ENCODE results near the gene DDX3X.

Gene DDX3X

DNA sequence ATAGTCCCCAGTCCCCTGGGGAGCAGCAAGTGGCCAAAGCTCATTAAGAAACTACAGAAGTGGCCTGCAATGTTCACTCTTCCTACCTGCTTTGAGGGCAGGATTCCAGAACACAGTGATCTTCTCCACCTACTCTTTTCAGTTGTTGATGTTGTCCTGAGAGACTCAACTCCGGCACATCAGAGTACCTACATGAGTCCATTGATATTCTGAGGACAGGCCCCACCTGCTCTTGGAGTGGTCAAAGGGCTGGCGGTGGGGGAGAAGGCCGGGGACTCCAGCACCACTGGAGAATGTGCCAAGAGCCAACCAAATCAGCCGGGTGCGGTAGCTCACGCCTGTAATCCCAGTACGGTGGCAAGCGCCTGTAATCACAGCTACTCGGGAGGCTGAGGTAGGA, 29.8 kb upstream of the DDX3X start:
- no peak for TF ChIP-seq SIN3A (IDR thresholded peaks at IDR 0.05; ENCODE audit: borderline replicate concordance, insufficient read depth, low read length)
- no peak for TF ChIP-seq POLR2AphosphoS5 (IDR thresholded peaks at IDR 0.05; ENCODE audit: low read depth, low read length)
- TF ChIP-seq, protein P1, sequence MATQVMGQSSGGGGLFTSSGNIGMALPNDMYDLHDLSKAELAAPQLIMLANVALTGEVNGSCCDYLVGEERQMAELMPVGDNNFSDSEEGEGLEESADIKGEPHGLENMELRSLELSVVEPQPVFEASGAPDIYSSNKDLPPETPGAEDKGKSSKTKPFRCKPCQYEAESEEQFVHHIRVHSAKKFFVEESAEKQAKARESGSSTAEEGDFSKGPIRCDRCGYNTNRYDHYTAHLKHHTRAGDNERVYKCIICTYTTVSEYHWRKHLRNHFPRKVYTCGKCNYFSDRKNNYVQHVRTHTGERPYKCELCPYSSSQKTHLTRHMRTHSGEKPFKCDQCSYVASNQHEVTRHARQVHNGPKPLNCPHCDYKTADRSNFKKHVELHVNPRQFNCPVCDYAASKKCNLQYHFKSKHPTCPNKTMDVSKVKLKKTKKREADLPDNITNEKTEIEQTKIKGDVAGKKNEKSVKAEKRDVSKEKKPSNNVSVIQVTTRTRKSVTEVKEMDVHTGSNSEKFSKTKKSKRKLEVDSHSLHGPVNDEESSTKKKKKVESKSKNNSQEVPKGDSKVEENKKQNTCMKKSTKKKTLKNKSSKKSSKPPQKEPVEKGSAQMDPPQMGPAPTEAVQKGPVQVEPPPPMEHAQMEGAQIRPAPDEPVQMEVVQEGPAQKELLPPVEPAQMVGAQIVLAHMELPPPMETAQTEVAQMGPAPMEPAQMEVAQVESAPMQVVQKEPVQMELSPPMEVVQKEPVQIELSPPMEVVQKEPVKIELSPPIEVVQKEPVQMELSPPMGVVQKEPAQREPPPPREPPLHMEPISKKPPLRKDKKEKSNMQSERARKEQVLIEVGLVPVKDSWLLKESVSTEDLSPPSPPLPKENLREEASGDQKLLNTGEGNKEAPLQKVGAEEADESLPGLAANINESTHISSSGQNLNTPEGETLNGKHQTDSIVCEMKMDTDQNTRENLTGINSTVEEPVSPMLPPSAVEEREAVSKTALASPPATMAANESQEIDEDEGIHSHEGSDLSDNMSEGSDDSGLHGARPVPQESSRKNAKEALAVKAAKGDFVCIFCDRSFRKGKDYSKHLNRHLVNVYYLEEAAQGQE (IDR thresholded peaks at IDR 0.05; ENCODE audit: insufficient read depth in 1 of 2, low read depth in 2 of 2, low read length in 2 of 2) = no peak
- TF ChIP-seq FOXP2 (optimal IDR thresholded peaks at IDR 0.05; ENCODE audit: borderline replicate concordance, extremely low read depth, extremely low read length, insufficient read depth) = no peak
- TF ChIP-seq TAF1 (IDR thresholded peaks at IDR 0.05; ENCODE audit: borderline replicate concordance, insufficient read depth, low read length) = no peak

DNA sequence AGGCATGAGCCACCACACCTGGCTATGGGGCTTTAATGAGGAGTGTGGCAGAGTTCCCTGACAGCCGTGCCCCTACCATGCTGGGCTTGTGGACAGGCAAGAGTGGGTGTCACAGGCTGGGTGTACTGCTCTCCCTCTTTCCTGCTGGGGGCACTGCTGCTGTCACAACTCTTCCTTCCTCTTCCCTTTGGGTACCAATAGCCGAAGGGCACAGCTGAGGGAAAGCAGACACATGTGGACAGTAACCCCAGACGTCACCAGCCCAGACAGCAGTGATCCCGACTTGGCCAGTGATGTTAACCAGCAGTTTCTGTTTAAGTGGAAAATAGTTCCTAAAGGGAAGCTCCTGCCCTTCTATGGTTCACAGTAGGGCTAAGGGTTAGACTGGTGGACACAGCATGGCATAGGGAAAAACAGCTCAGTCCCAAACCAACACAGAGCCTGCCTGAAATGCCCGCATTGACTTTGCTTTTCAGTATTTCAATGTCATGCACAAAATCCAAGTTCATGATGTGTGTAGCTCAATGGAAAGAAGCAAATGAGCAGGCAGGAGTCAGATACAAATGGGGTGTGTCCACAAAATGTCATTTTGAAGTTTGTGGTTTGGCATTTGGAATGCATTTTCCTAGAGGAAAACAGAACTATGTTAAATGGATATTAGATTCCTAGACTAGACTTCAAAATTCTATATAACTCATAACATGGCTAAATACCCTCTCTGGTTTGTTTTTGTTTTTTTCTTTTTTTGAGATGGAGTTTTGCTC, 24.9 kb upstream of the DDX3X start:
- TF ChIP-seq FOXP2 (optimal IDR thresholded peaks at IDR 0.05; ENCODE audit: borderline replicate concordance, extremely low read depth, extremely low read length, insufficient read depth) (no peak), SIN3A (IDR thresholded peaks at IDR 0.05; ENCODE audit: borderline replicate concordance, insufficient read depth, low read length) (no peak), TAF1 (IDR thresholded peaks at IDR 0.05; ENCODE audit: borderline replicate concordance, insufficient read depth, low read length) (no peak)

DNA sequence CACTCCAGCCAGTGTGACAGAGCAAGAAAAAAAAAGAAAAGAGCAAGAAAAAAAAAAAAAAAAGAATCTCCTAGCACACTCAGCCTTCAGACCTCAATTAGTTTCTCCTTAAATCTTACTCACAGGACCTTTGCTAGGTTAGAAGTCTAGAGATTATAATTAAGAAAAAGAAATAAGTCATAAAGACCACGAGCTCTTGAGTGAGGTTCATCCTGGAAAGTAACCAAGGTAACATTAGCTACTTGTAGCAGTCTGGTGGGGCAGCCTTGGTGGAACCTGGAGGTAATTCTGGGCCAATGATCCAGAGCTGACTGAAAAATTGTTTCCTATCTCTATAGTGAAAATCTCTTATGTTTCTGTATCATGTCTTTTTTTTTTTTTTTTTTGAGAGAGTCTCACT, 21.2 kb upstream of the DDX3X start:
- TF ChIP-seq, protein P1 (IDR thresholded peaks at IDR 0.05; ENCODE audit: insufficient read depth in 1 of 2, low read depth in 2 of 2, low read length in 2 of 2) = no peak
- no peak for TF ChIP-seq TAF1 (IDR thresholded peaks at IDR 0.05; ENCODE audit: borderline replicate concordance, insufficient read depth, low read length)

DNA sequence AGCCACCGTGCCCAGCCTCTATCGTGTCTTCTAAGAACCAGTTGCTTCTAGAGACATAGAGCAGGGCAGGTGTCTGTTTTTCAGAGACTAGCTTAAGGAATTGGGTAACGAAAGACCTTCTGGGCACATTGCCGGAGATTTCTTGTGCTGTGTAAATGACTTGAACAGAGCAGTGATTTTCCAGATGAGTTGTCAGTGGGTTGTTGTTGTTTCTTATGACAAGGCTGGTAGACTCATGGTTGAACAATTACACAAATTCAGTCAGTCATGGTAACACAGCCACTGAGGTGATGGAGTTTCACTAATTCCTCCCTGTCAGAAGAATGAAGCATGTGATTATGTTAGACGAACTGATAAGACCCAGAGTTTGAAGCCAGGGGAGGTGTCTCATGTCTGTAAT, 20.5 kb upstream of the DDX3X start:
- TF ChIP-seq POLR2AphosphoS5 (IDR thresholded peaks at IDR 0.05; ENCODE audit: low read depth, low read length) (no peak), FOXP2 (optimal IDR thresholded peaks at IDR 0.05; ENCODE audit: borderline replicate concordance, extremely low read depth, extremely low read length, insufficient read depth) (no peak), SIN3A (IDR thresholded peaks at IDR 0.05; ENCODE audit: borderline replicate concordance, insufficient read depth, low read length) (no peak), TAF1 (IDR thresholded peaks at IDR 0.05; ENCODE audit: borderline replicate concordance, insufficient read depth, low read length) (no peak)
- TF ChIP-seq, protein P1 (IDR thresholded peaks at IDR 0.05; ENCODE audit: insufficient read depth in 1 of 2, low read depth in 2 of 2, low read length in 2 of 2) = no peak

DNA sequence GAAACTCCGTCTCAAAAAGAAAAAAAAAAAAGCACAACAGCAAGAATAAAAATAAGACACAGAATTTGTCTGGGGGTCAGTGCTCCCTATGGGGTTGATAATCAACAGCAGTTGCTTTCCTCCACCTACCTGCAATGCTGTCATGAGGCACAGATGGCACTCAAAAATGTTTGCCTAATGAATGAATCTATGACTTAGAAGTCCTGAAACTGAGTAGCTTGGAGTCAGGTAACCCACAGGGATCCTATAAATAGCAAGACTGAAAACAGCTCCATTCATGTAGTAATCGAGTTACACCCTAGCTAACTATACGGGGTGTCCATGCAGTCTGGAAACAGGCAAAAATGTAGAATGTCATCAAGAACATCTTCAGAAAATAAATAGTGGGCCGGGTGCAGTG, 19.8 kb upstream of the DDX3X start:
- TF ChIP-seq SIN3A (IDR thresholded peaks at IDR 0.05; ENCODE audit: borderline replicate concordance, insufficient read depth, low read length) (no peak), FOXP2 (optimal IDR thresholded peaks at IDR 0.05; ENCODE audit: borderline replicate concordance, extremely low read depth, extremely low read length, insufficient read depth) (no peak), TAF1 (IDR thresholded peaks at IDR 0.05; ENCODE audit: borderline replicate concordance, insufficient read depth, low read length) (no peak), POLR2AphosphoS5 (IDR thresholded peaks at IDR 0.05; ENCODE audit: low read depth, low read length) (no peak)
- TF ChIP-seq, protein P1 (IDR thresholded peaks at IDR 0.05; ENCODE audit: insufficient read depth in 1 of 2, low read depth in 2 of 2, low read length in 2 of 2) = no peak

All from PFSK-1 (cell line).